GM21619 (cell line): ENCODE data around the gene GRK7.
"Not testable (repeated sequence)": the region's sequence is repeated elsewhere in the genome, so short reads cannot be mapped to it uniquely, and the experiment has no call there.

Experiments used
- ATAC-seq: cut with Tn5 transposase; IDR thresholded peaks from one replicate; pipeline ENCODE4 v1.9.1; 2021; ENCODE audit not compliant: unreplicated experiment

GRK7 gene

DNA sequence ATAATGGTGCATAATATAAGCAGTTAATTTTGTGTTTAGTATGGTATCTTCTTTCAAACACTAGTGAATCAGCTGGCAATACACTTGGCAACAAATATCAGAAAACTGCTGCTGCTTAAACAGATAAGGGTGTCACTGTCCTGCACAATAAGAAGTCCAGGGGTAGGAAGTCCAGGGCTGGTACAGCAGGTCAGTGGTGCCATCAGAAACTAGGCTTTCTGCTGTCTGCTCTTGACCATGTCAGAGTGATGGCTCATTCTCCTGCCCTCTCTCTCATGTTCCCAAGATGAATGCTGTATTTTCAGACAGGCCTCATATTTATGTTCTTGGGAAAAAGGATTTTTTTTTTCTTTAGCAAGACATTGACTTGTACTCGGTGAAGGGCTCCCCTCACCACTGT, 9.2 kb upstream of the GRK7 start:
- ATAC-seq = no peak

GRCh38 chr3:141762552-141762951, 656 bp upstream of the GRK7 start:
- ATAC-seq = not testable (repeated sequence)

DNA sequence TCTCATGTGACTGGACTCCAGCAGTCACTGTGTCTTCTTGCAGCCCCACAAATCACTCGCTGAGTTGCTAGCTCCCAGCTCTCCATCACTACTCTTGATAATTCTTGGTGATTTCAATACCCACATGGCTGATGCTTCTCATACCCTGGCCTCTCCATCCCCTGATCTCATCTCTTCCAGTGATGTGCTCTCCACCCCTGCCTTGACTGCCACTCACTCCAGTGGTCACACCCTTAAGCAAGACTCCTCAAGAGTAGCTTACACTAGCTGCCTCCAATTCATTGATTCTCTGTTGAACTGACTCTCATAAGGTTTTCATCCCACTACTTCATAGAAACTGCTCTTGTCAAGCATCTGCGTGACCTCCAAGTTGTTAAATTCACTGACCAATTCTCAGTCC, 837 bp downstream of the GRK7 start:
- no peak for ATAC-seq

GRCh38 chr3:141764465-141764864, 1.3 kb downstream of the GRK7 start:
- no peak for ATAC-seq

DNA sequence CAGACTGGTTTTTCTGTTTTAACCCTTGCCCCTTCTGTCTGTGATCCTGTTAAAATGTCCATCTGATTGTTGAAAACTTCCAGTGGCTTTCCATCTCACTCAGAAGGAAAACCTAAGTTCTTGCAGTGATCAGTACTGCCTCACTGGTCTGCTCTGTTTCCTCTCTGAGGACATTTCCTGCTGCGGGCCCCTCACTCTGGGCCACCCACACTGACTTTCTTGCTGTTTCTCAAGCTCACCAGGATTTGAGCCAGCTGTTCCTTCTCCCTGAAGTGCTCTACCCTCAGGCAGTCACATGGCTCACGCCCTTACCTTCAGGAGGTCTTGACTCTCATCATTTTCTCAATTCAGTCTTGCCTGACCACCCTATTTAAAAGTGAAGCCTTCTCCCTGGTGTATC, 1.8 kb downstream of the GRK7 start:
- no peak for ATAC-seq

DNA sequence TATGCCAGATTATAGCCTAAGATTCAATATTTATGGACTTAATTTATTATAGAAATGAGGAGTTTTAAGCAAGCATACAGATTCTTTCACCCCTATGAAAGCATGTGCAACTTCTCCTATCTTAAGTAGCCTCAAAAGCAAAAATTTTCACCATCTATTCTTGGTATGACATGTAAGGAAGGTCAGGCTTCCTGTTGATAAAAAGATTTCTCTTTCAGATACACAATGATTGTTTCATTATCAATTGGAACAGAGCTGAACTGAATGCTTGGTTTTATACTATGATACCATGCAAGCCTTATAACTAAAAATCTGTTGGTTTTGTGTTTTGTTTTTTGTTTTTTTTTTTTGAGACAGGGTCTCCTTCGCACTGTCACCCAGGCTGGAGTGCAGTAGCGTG, 3.9 kb downstream of the GRK7 start:
- ATAC-seq = no peak

DNA sequence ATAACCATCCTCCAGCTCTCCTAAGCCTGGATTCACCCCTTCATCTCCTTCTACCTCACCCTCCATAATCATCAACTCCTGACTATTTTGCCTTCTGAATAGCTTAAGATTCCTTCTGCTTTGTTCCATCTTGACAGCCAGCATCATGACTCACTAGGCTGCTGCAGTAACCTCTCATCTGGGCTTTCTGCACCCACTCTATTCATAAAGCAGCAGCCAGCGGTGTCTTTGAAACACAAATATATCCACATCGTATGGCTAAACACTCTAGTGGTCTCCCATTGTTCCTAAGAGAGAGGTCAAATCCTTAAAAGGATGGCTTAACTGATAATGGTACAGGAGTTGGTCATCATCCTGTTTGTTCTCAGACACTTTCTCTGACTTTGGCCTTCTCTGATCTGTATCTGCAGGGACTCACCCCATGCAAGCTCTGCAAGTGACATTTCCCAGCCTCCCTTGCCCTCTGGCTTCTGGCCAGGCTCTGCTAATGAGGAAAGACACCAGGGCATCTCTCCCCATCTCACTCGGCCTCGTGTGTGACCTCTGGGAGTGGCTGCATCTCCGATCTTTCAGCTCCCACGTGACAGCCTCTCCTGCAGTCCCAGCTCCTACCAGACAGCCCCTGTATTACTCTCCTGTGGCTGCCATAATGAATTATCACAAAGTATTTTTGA, 6.2 kb downstream of the GRK7 start:
- ATAC-seq = no peak

DNA sequence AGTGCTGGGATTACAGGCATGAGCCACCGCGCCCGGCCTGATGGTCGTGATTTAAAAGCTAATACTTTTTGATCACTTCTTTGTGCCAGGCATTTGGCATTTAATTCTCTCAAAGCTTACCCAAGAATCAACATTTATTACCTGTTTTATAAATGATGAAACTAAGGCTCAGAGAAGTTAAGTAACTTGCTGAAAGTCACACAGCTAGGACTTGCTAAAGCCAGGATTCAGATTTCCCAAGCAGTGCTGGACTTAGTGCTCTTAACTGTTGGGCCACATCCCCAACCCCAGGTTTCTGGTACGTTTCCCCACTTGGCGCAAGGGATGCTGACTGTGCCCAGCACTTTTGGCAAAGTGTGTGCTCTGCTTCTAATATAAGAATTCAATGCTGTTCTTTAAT, 10.5 kb downstream of the GRK7 start:
- ATAC-seq = no peak

- ATAC-seq = no peak
Measured at GRCh38 chr3:141776376-141776775, 13.2 kb downstream of the GRK7 start.

DNA sequence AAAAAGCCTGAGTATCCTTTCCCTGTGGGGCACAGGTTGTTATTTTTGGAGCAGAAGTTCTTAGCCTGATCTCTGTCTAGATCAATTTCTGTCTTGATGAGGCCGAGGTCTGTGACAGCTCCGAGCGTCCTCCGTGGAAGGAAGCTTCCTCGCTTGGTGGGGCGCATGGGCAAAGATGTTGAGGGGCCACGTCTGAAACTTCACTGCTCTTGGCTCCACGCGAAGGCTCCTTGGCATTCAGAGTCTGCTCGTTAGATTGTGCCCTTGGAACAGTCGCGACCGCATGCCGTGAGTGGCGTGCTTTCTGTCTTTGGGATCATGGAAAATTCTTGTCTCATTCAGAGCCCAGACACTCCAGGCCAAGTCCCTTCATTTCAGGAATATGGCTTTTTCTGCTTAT, 13.7 kb downstream of the GRK7 start:
- no peak for ATAC-seq

- no peak for ATAC-seq
Measured at GRCh38 chr3:141777957-141778813, 15.0 kb downstream of the GRK7 start.

GRCh38 chr3:141779667-141780066, 16.5 kb downstream of the GRK7 start:
- no peak for ATAC-seq

DNA sequence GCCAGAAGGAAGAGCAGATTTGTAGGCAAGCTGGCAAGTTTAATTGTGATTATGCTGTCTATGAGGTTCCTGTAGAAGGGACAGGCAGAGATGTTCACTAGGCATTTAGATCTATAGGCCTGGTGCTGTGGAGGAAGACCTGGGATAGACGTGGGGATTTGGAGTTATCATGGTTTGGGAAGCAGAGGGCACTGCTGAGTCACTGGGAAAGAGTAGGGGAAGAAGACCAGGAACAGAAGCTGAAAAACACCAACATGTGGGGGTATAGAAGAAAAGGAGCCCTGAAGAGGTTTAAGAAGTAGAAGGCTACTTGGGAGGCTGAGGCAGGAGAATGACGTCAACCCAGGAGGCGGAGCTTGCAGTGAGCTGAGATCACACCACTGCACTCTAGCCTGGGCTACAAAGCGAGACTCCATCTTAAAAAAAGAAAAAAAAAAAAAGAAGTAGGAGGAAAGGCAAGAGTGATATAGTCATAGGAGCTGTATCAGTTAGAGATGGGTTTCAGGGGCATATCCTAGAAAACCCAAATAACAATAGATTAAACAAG, 19.3 kb downstream of the GRK7 start:
- ATAC-seq = no peak

GRCh38 chr3:141783632-141784031, 20.4 kb downstream of the GRK7 start:
- no peak for ATAC-seq

GRCh38 chr3:141784096-141784495, 20.9 kb downstream of the GRK7 start:
- no peak for ATAC-seq

DNA sequence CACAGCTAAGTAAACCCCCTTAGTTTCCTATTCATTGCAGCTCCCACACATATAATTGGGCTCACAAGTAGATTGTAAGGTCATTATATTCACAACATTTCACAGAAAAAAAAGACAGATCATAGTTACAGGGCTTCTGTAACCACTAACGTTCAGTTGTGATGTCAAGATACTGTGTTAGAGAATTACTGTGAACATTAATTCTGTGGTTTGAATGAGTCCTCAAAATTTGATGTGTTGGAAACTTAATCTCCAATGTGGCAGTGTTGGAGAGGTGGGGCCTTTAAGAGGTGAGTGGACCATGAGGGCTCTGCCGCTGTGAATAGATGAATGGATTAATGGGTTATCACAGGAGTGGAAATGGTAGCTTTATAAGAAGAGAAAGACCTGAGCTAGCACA, 21.3 kb downstream of the GRK7 start:
- no peak for ATAC-seq

- no peak for ATAC-seq
Measured at GRCh38 chr3:141788149-141788548, 24.9 kb downstream of the GRK7 start.

DNA sequence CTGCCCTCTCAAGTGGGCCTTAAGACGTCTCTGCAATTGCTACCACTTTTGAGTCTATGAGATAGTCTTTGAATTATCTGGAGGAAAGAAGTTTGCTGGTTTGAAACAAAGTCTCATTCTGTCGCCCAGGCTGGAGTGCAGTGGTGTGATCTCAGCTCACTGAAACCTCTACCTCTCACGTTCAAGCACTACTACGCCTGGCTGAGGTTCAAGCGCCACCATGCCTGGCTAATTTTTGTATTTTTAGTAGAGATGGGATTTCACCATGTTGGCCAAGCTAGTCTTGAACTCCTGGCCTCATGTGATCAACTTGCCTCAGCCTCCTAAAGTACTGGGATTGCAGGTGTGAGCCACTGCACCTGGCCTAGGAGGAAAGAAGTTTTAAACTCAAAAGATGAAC, 25.5 kb downstream of the GRK7 start:
- ATAC-seq = not testable (repeated sequence)

DNA sequence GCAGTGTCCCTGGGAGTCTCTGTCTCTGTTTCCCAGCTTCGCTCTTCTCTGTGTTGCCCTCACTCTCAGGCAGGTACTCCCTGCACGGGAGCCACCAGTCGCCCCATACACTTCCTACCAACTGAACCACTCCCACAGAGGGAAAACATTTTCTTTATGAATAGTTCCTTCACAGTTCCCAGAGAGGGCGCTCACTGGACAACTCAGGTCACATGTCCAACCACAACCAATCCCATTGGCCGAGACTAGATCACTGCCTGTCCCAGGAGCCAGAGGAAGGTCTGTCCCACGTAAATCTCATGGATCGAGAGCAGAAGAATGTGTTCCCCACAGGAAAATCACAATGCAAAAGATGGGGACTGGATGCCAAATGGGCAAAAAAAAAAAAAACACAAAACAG, 26.1 kb downstream of the GRK7 start:
- ATAC-seq = no peak

DNA sequence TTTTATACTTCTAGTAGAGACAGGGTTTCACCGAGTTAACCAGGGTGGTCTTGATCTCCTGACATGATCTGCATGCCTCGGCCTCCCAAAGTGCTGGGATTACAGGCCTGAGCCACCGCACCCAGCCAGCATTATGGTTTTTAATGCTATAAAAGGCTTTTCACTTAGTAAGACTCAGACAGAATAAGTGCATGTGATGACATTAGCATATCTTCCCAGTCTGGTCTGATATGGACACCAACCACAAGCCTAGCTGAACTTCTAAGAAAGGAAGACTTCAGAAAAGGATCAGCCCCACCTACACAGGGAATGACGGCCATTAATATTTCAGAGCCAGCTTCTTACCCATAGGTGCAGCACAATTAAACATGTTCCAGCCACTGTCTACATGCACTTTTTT, 27.0 kb downstream of the GRK7 start:
- ATAC-seq = no peak

DNA sequence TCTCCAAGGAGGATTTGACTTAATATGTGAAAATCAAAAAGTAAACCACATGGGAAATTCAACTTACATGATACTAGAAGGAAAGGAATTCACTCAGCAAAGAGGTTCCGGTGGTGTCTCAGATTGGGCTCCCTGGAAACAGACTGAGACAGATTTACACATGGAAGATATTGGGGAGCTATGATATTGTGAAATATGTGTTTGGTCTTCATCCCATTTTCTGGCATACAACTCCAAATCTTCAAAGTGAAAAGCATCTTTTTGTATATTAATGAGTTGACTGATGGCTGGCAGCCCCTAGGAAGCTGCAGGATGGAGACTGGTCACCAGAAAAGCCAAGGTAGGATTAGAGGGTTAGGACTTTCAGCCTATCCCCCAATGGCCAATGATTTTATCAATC, 29.3 kb downstream of the GRK7 start:
- no peak for ATAC-seq
